WTC11 (cell line): ENCODE data around the gene GRN.

Experiments
- GABPB1 ChIP-seq: sonication (generic); formaldehyde crosslinking; IDR thresholded peaks from 2 replicates; pipeline ENCODE4 v1.8.1; 2023; ENCODE audit warnings: mild to moderate bottlenecking, missing genetic modification reagents
- JUN ChIP-seq: sonication (generic); formaldehyde crosslinking; IDR thresholded peaks from 2 replicates; pipeline ENCODE4 v1.8.0; 2023; ENCODE audit warnings: mild to moderate bottlenecking, missing genetic modification reagents
- NFYB ChIP-seq: sonication (generic); formaldehyde crosslinking; conservative IDR thresholded peaks from 2 replicates; pipeline ENCODE4 v1.8.0; 2022; ENCODE audit warnings: low read depth, missing genetic modification reagents
- SMAD3 ChIP-seq: sonication (generic); formaldehyde crosslinking; IDR thresholded peaks from 2 replicates; pipeline ENCODE4 v1.8.0; 2022; ENCODE audit warnings: missing genetic modification reagents, mild to moderate bottlenecking, borderline replicate concordance
- ZNF121 ChIP-seq: sonication (generic); formaldehyde crosslinking; IDR thresholded peaks from 2 replicates; pipeline ENCODE4 v1.8.0; 2023; ENCODE audit warnings: missing genetic modification reagents
- TF ChIP-seq, protein P1 (sequence below): fragments of 200-600 bp; IDR thresholded peaks from 2 replicates; pipeline ENCODE4 v1.8.0; 2022; ENCODE audit warnings: antibody characterized with exemption
- TF ChIP-seq, protein P2 (sequence below): sonication (generic); formaldehyde crosslinking; IDR thresholded peaks from 2 replicates; pipeline ENCODE4 v1.8.1; 2022; ENCODE audit warnings: low read depth, mild to moderate bottlenecking, moderate library complexity, missing genetic modification reagents, borderline replicate concordance
- TF ChIP-seq, protein P3 (sequence below): sonication (generic); formaldehyde crosslinking; IDR thresholded peaks from 2 replicates; pipeline ENCODE4 v1.8.0; 2022; ENCODE audit warnings: missing genetic modification reagents
- TF ChIP-seq, protein P4 (sequence below): sonication (generic); formaldehyde crosslinking; IDR thresholded peaks from 2 replicates; pipeline ENCODE4 v1.8.0; 2022; ENCODE audit warnings: mild to moderate bottlenecking, missing genetic modification reagents
- TF ChIP-seq, protein P5 (sequence below): sonication (generic); formaldehyde crosslinking; IDR thresholded peaks from 2 replicates; pipeline ENCODE4 v1.8.1; 2023; ENCODE audit warnings: mild to moderate bottlenecking, missing genetic modification reagents
- TF ChIP-seq, protein P6 (sequence below): fragments of 250-450 bp; sonication (Bioruptor Pico); conservative IDR thresholded peaks from 2 replicates; pipeline ENCODE4 v1.9.0; 2021; ENCODE audit warnings: mild to moderate bottlenecking
- TF ChIP-seq, protein P7 (sequence below): fragments of 250-450 bp; sonication (Bioruptor Pico); IDR thresholded peaks from 2 replicates; pipeline ENCODE4 v1.9.0; 2021; ENCODE audit warnings: mild to moderate bottlenecking, borderline replicate concordance
- TF ChIP-seq, protein P8 (sequence below): sonication (generic); formaldehyde crosslinking; conservative IDR thresholded peaks from 2 replicates; pipeline ENCODE4 v1.8.1; 2023; ENCODE audit warnings: mild to moderate bottlenecking, low read depth, missing genetic modification reagents, moderate library complexity
- TF ChIP-seq, protein P9 (sequence below): fragments of 250-450 bp; sonication (Bioruptor Pico); IDR thresholded peaks from 2 replicates; pipeline ENCODE4 v2.1.2; 2022; ENCODE audit warnings: mild to moderate bottlenecking, moderate library complexity

DNA sequence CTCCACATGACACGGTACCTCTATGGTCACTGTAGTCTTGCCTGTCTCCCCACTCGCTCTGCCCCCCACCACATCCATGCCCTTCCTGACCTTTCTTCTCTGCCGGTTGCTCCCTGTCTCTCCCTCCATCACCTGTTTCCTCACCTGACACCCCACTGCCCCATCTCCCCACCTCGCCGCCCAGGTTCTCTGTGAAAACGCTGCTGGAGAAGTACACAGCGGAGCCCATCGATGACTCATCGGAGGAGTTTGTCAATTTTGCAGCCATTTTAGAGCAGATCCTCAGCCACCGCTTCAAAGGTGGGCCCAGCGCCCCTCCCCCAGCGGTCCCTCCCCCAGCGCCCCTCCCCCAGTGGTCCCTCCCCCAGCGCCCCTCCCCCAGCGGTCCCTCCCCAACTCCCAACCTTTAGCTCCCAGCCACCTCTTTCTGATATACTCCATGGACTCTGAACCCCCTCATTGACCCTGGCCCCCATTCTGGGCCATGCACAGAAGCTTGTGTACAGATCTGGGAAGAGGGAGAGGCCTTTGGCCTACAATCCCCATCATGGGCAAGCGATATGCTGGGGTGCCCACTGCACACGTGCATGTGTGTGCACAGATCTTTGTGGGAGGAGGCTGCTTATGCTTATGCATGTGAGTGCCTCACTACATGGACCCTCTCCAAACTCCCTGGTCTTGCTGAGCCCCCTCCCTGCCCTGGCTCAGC is 32.6 kb upstream of the GRN start:
- no peak for TF ChIP-seq JUN (CRISPR knock-in tag)
- TF ChIP-seq, protein P1, sequence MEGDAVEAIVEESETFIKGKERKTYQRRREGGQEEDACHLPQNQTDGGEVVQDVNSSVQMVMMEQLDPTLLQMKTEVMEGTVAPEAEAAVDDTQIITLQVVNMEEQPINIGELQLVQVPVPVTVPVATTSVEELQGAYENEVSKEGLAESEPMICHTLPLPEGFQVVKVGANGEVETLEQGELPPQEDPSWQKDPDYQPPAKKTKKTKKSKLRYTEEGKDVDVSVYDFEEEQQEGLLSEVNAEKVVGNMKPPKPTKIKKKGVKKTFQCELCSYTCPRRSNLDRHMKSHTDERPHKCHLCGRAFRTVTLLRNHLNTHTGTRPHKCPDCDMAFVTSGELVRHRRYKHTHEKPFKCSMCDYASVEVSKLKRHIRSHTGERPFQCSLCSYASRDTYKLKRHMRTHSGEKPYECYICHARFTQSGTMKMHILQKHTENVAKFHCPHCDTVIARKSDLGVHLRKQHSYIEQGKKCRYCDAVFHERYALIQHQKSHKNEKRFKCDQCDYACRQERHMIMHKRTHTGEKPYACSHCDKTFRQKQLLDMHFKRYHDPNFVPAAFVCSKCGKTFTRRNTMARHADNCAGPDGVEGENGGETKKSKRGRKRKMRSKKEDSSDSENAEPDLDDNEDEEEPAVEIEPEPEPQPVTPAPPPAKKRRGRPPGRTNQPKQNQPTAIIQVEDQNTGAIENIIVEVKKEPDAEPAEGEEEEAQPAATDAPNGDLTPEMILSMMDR = no peak
- TF ChIP-seq, protein P2, sequence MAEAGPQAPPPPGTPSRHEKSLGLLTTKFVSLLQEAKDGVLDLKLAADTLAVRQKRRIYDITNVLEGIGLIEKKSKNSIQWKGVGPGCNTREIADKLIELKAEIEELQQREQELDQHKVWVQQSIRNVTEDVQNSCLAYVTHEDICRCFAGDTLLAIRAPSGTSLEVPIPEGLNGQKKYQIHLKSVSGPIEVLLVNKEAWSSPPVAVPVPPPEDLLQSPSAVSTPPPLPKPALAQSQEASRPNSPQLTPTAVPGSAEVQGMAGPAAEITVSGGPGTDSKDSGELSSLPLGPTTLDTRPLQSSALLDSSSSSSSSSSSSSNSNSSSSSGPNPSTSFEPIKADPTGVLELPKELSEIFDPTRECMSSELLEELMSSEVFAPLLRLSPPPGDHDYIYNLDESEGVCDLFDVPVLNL (CRISPR knock-in tag) = no peak
- TF ChIP-seq, protein P3, sequence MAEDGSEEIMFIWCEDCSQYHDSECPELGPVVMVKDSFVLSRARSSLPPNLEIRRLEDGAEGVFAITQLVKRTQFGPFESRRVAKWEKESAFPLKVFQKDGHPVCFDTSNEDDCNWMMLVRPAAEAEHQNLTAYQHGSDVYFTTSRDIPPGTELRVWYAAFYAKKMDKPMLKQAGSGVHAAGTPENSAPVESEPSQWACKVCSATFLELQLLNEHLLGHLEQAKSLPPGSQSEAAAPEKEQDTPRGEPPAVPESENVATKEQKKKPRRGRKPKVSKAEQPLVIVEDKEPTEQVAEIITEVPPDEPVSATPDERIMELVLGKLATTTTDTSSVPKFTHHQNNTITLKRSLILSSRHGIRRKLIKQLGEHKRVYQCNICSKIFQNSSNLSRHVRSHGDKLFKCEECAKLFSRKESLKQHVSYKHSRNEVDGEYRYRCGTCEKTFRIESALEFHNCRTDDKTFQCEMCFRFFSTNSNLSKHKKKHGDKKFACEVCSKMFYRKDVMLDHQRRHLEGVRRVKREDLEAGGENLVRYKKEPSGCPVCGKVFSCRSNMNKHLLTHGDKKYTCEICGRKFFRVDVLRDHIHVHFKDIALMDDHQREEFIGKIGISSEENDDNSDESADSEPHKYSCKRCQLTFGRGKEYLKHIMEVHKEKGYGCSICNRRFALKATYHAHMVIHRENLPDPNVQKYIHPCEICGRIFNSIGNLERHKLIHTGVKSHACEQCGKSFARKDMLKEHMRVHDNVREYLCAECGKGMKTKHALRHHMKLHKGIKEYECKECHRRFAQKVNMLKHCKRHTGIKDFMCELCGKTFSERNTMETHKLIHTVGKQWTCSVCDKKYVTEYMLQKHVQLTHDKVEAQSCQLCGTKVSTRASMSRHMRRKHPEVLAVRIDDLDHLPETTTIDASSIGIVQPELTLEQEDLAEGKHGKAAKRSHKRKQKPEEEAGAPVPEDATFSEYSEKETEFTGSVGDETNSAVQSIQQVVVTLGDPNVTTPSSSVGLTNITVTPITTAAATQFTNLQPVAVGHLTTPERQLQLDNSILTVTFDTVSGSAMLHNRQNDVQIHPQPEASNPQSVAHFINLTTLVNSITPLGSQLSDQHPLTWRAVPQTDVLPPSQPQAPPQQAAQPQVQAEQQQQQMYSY (CRISPR knock-in tag) = no peak
- TF ChIP-seq, protein P4, sequence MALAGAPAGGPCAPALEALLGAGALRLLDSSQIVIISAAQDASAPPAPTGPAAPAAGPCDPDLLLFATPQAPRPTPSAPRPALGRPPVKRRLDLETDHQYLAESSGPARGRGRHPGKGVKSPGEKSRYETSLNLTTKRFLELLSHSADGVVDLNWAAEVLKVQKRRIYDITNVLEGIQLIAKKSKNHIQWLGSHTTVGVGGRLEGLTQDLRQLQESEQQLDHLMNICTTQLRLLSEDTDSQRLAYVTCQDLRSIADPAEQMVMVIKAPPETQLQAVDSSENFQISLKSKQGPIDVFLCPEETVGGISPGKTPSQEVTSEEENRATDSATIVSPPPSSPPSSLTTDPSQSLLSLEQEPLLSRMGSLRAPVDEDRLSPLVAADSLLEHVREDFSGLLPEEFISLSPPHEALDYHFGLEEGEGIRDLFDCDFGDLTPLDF (CRISPR knock-in tag) = no peak
- TF ChIP-seq, protein P5, sequence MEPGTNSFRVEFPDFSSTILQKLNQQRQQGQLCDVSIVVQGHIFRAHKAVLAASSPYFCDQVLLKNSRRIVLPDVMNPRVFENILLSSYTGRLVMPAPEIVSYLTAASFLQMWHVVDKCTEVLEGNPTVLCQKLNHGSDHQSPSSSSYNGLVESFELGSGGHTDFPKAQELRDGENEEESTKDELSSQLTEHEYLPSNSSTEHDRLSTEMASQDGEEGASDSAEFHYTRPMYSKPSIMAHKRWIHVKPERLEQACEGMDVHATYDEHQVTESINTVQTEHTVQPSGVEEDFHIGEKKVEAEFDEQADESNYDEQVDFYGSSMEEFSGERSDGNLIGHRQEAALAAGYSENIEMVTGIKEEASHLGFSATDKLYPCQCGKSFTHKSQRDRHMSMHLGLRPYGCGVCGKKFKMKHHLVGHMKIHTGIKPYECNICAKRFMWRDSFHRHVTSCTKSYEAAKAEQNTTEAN (CRISPR knock-in tag) = no peak
- TF ChIP-seq, protein P6, sequence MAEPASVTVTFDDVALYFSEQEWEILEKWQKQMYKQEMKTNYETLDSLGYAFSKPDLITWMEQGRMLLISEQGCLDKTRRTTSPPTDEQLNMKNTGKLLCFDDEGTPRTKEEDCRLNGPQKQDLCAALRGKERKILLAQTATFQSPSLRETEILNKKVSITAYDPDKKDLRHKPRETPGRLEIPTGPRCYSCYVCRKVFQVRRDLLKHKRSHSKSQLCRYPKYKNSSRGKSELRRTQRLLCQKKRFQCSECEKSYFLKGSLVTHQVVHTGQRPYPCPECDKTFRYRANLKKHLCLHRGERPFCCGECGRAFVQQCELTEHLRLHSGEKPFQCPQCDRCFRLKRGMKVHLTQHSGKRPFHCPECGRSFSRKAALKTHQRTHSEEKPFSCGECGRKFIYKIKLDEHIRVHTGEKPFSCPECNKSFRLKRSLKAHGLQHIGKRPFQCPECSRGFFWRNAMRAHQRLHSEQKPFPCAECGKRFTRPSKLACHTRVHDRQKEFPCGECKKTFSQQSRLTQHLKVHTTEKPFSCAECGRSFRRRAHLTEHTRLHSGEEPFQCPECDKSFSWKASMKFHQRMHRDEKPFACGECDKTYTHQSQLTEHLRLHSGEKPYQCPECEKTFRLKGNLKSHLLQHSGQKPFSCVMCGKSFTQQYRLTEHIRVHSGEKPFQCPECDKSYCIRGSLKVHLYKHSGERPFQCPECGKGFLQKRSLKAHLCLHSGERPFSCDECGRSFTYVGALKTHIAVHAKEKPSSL = no peak
- no peak for TF ChIP-seq NFYB (CRISPR knock-in tag)
- TF ChIP-seq ZNF121 = no peak
- TF ChIP-seq, protein P7, sequence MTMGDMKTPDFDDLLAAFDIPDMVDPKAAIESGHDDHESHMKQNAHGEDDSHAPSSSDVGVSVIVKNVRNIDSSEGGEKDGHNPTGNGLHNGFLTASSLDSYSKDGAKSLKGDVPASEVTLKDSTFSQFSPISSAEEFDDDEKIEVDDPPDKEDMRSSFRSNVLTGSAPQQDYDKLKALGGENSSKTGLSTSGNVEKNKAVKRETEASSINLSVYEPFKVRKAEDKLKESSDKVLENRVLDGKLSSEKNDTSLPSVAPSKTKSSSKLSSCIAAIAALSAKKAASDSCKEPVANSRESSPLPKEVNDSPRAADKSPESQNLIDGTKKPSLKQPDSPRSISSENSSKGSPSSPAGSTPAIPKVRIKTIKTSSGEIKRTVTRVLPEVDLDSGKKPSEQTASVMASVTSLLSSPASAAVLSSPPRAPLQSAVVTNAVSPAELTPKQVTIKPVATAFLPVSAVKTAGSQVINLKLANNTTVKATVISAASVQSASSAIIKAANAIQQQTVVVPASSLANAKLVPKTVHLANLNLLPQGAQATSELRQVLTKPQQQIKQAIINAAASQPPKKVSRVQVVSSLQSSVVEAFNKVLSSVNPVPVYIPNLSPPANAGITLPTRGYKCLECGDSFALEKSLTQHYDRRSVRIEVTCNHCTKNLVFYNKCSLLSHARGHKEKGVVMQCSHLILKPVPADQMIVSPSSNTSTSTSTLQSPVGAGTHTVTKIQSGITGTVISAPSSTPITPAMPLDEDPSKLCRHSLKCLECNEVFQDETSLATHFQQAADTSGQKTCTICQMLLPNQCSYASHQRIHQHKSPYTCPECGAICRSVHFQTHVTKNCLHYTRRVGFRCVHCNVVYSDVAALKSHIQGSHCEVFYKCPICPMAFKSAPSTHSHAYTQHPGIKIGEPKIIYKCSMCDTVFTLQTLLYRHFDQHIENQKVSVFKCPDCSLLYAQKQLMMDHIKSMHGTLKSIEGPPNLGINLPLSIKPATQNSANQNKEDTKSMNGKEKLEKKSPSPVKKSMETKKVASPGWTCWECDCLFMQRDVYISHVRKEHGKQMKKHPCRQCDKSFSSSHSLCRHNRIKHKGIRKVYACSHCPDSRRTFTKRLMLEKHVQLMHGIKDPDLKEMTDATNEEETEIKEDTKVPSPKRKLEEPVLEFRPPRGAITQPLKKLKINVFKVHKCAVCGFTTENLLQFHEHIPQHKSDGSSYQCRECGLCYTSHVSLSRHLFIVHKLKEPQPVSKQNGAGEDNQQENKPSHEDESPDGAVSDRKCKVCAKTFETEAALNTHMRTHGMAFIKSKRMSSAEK (CRISPR knock-in tag) = no peak
- TF ChIP-seq GABPB1 (CRISPR knock-in tag) = no peak
- TF ChIP-seq, protein P8, sequence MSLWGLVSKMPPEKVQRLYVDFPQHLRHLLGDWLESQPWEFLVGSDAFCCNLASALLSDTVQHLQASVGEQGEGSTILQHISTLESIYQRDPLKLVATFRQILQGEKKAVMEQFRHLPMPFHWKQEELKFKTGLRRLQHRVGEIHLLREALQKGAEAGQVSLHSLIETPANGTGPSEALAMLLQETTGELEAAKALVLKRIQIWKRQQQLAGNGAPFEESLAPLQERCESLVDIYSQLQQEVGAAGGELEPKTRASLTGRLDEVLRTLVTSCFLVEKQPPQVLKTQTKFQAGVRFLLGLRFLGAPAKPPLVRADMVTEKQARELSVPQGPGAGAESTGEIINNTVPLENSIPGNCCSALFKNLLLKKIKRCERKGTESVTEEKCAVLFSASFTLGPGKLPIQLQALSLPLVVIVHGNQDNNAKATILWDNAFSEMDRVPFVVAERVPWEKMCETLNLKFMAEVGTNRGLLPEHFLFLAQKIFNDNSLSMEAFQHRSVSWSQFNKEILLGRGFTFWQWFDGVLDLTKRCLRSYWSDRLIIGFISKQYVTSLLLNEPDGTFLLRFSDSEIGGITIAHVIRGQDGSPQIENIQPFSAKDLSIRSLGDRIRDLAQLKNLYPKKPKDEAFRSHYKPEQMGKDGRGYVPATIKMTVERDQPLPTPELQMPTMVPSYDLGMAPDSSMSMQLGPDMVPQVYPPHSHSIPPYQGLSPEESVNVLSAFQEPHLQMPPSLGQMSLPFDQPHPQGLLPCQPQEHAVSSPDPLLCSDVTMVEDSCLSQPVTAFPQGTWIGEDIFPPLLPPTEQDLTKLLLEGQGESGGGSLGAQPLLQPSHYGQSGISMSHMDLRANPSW (CRISPR knock-in tag) = no peak
- TF ChIP-seq SMAD3 (CRISPR knock-in tag) = no peak
- TF ChIP-seq, protein P9, sequence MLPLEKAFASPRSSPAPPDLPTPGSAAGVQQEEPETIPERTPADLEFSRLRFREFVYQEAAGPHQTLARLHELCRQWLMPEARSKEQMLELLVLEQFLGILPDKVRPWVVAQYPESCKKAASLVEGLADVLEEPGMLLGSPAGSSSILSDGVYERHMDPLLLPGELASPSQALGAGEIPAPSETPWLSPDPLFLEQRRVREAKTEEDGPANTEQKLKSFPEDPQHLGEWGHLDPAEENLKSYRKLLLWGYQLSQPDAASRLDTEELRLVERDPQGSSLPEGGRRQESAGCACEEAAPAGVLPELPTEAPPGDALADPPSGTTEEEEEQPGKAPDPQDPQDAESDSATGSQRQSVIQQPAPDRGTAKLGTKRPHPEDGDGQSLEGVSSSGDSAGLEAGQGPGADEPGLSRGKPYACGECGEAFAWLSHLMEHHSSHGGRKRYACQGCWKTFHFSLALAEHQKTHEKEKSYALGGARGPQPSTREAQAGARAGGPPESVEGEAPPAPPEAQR (CRISPR knock-in tag) = no peak
